ENCODE data around the gene CBX3. TPM values are rescaled to one million over a fixed set of nuclear protein-coding genes. Genes with fewer than 3 reads are reported as not detected.
"Not testable (repeated sequence)": the region's sequence is repeated elsewhere in the genome, so short reads cannot be mapped to it uniquely, and the experiment has no call there.

CBX3 gene
- total and polyA plus RNA-seq, 4 donors: 74.8 to 143 (median 84.8) TPM

DNA sequence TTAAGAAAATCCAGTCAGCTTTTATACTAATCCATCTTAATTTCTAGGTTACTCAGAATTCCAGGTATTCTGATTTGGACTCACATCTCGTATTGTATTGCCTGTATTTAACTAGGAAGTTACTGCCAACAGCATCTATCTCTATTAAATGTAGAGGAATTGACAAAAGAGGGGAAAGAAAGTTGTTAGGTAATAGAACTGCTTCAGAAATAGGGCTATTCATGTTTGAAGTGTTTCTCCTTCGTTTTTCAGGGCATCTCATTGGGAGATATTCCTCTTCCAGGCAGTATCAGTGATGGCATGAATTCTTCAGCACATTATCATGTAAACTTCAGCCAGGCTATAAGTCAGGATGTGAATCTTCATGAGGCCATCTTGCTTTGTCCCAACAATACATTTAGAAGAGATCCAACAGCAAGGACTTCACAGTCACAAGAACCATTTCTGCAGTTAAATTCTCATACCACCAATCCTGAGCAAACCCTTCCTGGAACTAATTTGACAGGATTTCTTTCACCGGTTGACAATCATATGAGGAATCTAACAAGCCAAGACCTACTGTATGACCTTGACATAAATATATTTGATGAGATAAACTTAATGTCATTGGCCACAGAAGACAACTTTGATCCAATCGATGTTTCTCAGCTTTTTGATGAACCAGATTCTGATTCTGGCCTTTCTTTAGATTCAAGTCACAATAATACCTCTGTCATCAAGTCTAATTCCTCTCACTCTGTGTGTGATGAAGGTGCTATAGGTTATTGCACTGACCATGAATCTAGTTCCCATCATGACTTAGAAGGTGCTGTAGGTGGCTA is 17.1 kb upstream of the CBX3 start:
- H3K4me1 ChIP-seq (ENCODE audit: control insufficient read depth in 1 of 2, insufficient read depth in 2 of 2, low read length in 2 of 2); H3K9me3 ChIP-seq (ENCODE audit: control insufficient read depth, low read length); H3K27me3 ChIP-seq (ENCODE audit: control insufficient read depth in 1 of 2, insufficient read depth in 2 of 2, low read length in 1 of 2); H3K4me3 ChIP-seq (ENCODE audit: low read length in 2 of 2); DNase-seq; H3K36me3 ChIP-seq (ENCODE audit: control insufficient read depth in 1 of 2, insufficient read depth in 2 of 2, low read length in 1 of 2); ATAC-seq (ENCODE audit: low FRiP score); H3K27ac ChIP-seq (ENCODE audit: low read depth in 1 of 2, low read length in 2 of 2); intact Hi-C loops (cut with DNase I): not testable (repeated sequence)
- 70 to 75% methylated on average over 4 of the region's 4 CpGs for WGBS, 2 donors

DNA sequence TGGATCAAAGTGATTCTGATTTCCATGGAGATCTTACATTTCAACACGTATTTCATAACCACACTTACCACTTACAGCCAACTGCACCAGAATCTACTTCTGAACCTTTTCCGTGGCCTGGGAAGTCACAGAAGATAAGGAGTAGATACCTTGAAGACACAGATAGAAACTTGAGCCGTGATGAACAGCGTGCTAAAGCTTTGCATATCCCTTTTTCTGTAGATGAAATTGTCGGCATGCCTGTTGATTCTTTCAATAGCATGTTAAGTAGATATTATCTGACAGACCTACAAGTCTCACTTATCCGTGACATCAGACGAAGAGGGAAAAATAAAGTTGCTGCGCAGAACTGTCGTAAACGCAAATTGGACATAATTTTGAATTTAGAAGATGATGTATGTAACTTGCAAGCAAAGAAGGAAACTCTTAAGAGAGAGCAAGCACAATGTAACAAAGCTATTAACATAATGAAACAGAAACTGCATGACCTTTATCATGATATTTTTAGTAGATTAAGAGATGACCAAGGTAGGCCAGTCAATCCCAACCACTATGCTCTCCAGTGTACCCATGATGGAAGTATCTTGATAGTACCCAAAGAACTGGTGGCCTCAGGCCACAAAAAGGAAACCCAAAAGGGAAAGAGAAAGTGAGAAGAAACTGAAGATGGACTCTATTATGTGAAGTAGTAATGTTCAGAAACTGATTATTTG is 16.3 kb upstream of the CBX3 start:
- WGBS, 2 donors: 93 to 95% methylated on average over 10 of the region's 10 CpGs
- no peak overlapping the region for H3K4me3 ChIP-seq (ENCODE audit: low read length in 2 of 2)
- ATAC-seq (ENCODE audit: low FRiP score): no peak
- peaks cover 0 to 8% of the 10 kb centered on the region in 2 donors for H3K36me3 ChIP-seq (ENCODE audit: control insufficient read depth in 1 of 2, insufficient read depth in 2 of 2, low read length in 1 of 2)
- intact Hi-C loops (cut with DNase I): no loop called here
- peaks cover 0 to 2% of the 10 kb centered on the region in 2 donors for H3K4me1 ChIP-seq (ENCODE audit: control insufficient read depth in 1 of 2, insufficient read depth in 2 of 2, low read length in 2 of 2)
- no peak for DNase-seq
- H3K27me3 ChIP-seq (ENCODE audit: control insufficient read depth in 1 of 2, insufficient read depth in 2 of 2, low read length in 1 of 2): no peaks in the 10 kb centered on the region
- H3K27ac ChIP-seq (ENCODE audit: low read depth in 1 of 2, low read length in 2 of 2): no peak overlapping the region
- H3K9me3 ChIP-seq (ENCODE audit: control insufficient read depth, low read length): no peaks in the 10 kb centered on the region

DNA sequence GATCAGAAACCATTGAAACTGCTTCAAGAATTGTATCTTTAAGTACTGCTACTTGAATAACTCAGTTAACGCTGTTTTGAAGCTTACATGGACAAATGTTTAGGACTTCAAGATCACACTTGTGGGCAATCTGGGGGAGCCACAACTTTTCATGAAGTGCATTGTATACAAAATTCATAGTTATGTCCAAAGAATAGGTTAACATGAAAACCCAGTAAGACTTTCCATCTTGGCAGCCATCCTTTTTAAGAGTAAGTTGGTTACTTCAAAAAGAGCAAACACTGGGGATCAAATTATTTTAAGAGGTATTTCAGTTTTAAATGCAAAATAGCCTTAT is 15.7 kb upstream of the CBX3 start:
- no peaks in the 10 kb centered on the region for H3K9me3 ChIP-seq (ENCODE audit: control insufficient read depth, low read length)
- WGBS, 2 donors: 92 to 94% methylated on average over 1 of the region's 1 CpG
- H3K4me1 ChIP-seq (ENCODE audit: control insufficient read depth in 1 of 2, insufficient read depth in 2 of 2, low read length in 2 of 2): peaks cover 0 to 2% of the 10 kb centered on the region in 2 donors
- H3K4me3 ChIP-seq (ENCODE audit: low read length in 2 of 2): no peak overlapping the region
- ATAC-seq (ENCODE audit: low FRiP score) (no peak), DNase-seq (no peak)
- H3K27ac ChIP-seq (ENCODE audit: low read depth in 1 of 2, low read length in 2 of 2): no peak overlapping the region
- H3K36me3 ChIP-seq (ENCODE audit: control insufficient read depth in 1 of 2, insufficient read depth in 2 of 2, low read length in 1 of 2): peaks cover 3 to 8% of the 10 kb centered on the region in 2 donors
- H3K27me3 ChIP-seq (ENCODE audit: control insufficient read depth in 1 of 2, insufficient read depth in 2 of 2, low read length in 1 of 2): no peaks in the 10 kb centered on the region
- intact Hi-C loops (cut with DNase I): no loop called here

DNA sequence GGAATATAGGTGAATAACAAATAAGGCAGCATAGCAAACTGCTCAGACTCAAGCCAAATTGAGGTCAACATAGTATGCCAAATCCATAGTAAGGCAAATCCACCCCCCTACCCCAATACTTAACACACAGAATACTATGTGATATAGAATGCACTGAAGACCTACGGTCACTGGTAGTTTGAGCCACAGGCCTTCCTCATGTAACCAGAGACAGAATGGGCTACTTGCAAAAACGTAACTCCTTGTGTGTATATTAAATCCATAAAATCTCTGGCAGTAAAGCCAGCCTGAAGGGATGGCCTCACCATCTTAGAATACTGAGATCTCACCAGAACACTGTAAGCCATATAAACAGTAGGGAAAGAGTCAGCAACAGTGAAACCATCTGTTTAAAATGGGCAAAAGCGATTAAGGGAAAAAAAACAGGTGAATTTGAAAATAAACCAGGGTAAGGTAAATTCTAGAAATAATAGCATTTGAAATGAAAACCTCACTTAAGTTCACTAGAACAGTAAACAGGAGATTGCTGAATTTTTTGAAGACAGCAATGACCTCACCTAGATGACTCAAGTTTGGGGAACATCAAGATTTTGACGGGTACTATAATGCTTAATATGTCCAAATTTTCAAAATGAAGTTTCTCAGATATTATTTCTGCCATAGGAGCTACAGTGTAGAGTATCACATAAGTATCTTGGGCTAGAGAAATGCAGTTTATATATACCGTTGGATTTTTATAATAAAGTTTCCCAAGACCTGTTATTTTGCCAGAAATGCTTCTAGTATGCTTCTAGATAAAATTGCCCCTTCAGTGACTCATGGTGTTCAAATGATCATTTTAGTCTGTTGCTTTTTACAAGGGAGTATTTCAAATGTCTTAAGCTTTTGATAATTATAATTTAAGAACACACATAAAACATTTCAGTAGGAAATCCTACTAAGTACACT is 14.9 kb upstream of the CBX3 start:
- 77 to 81% methylated on average over 5 of the region's 5 CpGs for WGBS, 2 donors
- intact Hi-C loops (cut with DNase I): no loop called here
- H3K36me3 ChIP-seq (ENCODE audit: control insufficient read depth in 1 of 2, insufficient read depth in 2 of 2, low read length in 1 of 2): peaks cover 4 to 8% of the 10 kb centered on the region in 2 donors
- ATAC-seq (ENCODE audit: low FRiP score) (no peak), DNase-seq (no peak)
- H3K4me1 ChIP-seq (ENCODE audit: control insufficient read depth in 1 of 2, insufficient read depth in 2 of 2, low read length in 2 of 2): peaks cover 0 to 2% of the 10 kb centered on the region in 2 donors
- no peak overlapping the region for H3K27ac ChIP-seq (ENCODE audit: low read depth in 1 of 2, low read length in 2 of 2)
- no peaks in the 10 kb centered on the region for H3K27me3 ChIP-seq (ENCODE audit: control insufficient read depth in 1 of 2, insufficient read depth in 2 of 2, low read length in 1 of 2)
- no peak overlapping the region for H3K4me3 ChIP-seq (ENCODE audit: low read length in 2 of 2)
- no peaks in the 10 kb centered on the region for H3K9me3 ChIP-seq (ENCODE audit: control insufficient read depth, low read length)

DNA sequence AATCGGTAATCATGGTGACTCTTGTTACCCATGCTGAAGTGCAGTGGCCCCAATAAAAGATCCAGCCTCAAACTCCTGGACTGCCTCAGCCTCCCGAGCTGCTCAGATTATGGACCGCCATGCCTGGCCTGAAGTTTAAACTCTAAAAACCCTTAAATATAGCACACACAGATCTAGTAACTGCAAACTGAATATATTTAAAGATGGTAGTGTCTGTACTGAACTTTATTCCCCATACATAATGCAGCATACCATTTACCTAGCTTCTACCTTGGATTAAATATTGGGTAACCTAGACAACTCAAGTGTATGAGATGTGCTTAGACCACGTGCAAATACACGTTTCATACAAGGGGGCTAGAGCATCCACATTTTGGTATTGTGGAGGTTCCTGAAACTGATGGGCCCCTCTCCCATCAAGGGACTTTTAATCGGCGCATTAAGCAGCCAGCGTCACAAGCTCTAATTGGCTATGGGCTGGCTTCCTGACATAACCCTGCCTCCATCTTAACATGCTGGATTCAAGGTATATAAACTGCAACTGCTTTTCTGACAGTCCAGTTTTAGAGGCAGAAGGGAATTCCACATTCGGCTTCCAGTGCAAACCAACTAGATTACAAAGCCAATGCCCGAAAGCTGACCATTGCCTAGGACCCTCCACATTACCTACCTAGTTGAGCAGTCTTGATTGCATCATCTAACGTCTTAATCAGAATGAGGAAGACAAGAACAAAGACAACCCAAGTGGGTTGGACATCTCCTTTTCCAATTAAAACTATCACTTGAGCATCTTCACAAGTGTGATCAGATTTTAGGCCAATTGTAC is 14.0 kb upstream of the CBX3 start:
- H3K4me1 ChIP-seq (ENCODE audit: control insufficient read depth in 1 of 2, insufficient read depth in 2 of 2, low read length in 2 of 2): peaks cover 0 to 6% of the 10 kb centered on the region in 2 donors
- ATAC-seq (ENCODE audit: low FRiP score) (no peak), DNase-seq (no peak)
- peaks cover 7 to 8% of the 10 kb centered on the region in 2 donors for H3K36me3 ChIP-seq (ENCODE audit: control insufficient read depth in 1 of 2, insufficient read depth in 2 of 2, low read length in 1 of 2)
- no peak overlapping the region for H3K4me3 ChIP-seq (ENCODE audit: low read length in 2 of 2)
- no peaks in the 10 kb centered on the region for H3K9me3 ChIP-seq (ENCODE audit: control insufficient read depth, low read length)
- intact Hi-C loops (cut with DNase I): no loop called here
- WGBS, 2 donors: 75 to 77% methylated on average over 11 of the region's 11 CpGs
- H3K27me3 ChIP-seq (ENCODE audit: control insufficient read depth in 1 of 2, insufficient read depth in 2 of 2, low read length in 1 of 2): no peaks in the 10 kb centered on the region
- no peak overlapping the region for H3K27ac ChIP-seq (ENCODE audit: low read depth in 1 of 2, low read length in 2 of 2)

DNA sequence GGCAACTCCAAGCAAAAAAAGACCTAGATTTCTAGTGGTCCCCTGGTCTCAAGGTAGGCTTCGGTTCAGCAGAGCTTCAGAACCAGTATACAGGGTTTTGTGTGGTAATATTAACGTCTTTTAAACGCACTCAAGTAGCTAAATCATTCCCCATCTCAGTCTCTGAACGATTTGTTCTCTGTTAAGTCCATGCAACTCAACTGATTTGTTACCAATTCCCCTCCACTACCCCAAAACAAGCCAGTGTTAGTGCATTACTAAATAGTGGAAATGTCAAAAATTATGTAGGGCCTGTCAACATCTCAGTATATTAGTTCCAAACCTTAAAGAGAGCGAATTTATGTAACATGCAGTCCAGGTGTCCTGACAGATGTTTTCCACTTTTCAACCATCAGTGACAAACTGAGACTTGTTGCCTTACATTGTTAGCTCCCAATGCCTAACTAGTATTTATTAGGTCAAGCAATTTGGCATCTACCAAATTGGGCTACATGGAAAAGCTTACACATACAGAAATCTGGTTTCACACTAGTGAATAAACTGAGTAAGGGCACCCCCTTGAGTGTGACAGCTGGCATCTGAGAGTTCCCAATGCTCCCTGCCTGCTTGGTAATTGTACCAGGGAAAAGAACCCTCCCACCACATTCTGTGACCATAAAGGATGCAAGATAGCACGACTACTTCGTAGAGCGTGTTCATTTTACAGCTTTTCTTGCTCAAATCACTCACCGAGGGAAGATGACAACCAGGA is 13.2 kb upstream of the CBX3 start:
- Histone ChIP-seq H3K27me3 (ENCODE audit: control insufficient read depth in 1 of 2, insufficient read depth in 2 of 2, low read length in 1 of 2) (no peaks in the 10 kb centered on the region), H3K27ac (ENCODE audit: low read depth in 1 of 2, low read length in 2 of 2) (no peak overlapping the region), H3K36me3 (ENCODE audit: control insufficient read depth in 1 of 2, insufficient read depth in 2 of 2, low read length in 1 of 2) (peaks cover 7 to 8% of the 10 kb centered on the region in 2 donors), H3K4me1 (ENCODE audit: control insufficient read depth in 1 of 2, insufficient read depth in 2 of 2, low read length in 2 of 2) (peaks cover 0 to 6% of the 10 kb centered on the region in 2 donors), H3K9me3 (ENCODE audit: control insufficient read depth, low read length) (no peaks in the 10 kb centered on the region), H3K4me3 (ENCODE audit: low read length in 2 of 2) (no peak overlapping the region)
- DNase-seq (no peak), ATAC-seq (ENCODE audit: low FRiP score) (no peak)
- WGBS, 2 donors: 87 to 89% methylated on average over 9 of the region's 9 CpGs
- intact Hi-C loops (cut with DNase I): no loop called here

DNA sequence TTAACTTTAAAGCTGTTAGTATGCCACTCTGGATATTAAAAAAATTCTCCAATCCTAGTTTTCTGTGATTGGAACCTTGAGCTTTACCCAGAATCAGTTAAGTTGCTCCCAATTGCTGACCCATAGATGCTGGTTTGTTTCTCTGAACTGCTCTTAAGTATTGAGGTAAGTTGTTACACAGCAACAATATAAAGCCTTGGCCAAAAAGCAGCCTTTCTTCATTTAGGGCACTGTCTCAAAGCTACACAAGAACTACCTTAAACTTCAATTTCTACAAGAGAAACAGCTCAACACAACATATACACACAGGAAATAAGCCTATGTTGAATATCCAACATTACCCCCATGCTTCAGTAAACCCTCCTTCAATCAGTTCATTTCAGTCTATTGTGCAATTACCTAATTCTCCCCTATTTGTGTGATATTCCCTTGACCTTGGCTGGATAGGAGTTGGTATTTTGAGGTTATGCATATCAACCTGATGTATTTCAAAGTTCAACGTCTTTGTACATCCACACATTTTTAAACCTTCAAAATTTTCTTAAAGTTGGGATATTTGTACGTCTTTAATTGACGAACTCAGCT is 12.5 kb upstream of the CBX3 start:
- ATAC-seq (ENCODE audit: low FRiP score) (no peak), DNase-seq (no peak)
- Histone ChIP-seq H3K27me3 (ENCODE audit: control insufficient read depth in 1 of 2, insufficient read depth in 2 of 2, low read length in 1 of 2) (no peaks in the 10 kb centered on the region), H3K4me3 (ENCODE audit: low read length in 2 of 2) (no peak overlapping the region), H3K9me3 (ENCODE audit: control insufficient read depth, low read length) (no peaks in the 10 kb centered on the region), H3K4me1 (ENCODE audit: control insufficient read depth in 1 of 2, insufficient read depth in 2 of 2, low read length in 2 of 2) (peaks cover 0 to 6% of the 10 kb centered on the region in 2 donors), H3K36me3 (ENCODE audit: control insufficient read depth in 1 of 2, insufficient read depth in 2 of 2, low read length in 1 of 2) (peaks cover 7 to 10% of the 10 kb centered on the region in 2 donors), H3K27ac (ENCODE audit: low read depth in 1 of 2, low read length in 2 of 2) (no peak overlapping the region)
- intact Hi-C loops (cut with DNase I): no loop called here
- 84 to 89% methylated on average over 3 of the region's 3 CpGs for WGBS, 2 donors

All from aorta (tissue), 5 donors.